GM21423 (cell line): ENCODE data around the gene VWA8.
A peak's percentile ranks its signal among the peaks of the same experiment; 100 is the strongest.
"Not testable (repeated sequence)": the region's sequence is repeated elsewhere in the genome, so short reads cannot be mapped to it uniquely, and the experiment has no call there.

ENCODE experiments used
- ATAC-seq: cut with Tn5 transposase; IDR thresholded peaks from one replicate; pipeline ENCODE4 v1.9.1; 2021; ENCODE audit warnings: mild to moderate bottlenecking, moderate library complexity; ENCODE audit not compliant: unreplicated experiment

The VWA8 gene

DNA sequence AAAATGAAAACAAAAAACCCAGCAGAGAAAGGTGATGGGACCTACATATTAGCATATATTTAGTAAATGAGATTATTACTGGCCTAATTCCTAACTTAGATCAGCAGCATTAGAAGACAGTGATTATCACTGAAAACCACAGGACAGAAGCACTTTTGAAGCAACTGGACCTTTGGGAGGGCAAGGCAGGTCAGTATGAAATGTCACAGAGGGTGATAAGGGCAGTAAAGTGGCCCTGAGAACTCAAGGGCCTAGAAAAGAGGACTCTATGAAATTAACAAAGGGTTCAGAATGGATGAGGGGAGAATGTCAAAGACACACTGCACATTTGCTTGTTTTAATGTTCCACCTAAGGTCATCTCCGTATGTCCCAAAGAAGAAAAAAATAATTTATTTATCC, 148.7 kb downstream of the VWA8 start:
- ATAC-seq: no peak

DNA sequence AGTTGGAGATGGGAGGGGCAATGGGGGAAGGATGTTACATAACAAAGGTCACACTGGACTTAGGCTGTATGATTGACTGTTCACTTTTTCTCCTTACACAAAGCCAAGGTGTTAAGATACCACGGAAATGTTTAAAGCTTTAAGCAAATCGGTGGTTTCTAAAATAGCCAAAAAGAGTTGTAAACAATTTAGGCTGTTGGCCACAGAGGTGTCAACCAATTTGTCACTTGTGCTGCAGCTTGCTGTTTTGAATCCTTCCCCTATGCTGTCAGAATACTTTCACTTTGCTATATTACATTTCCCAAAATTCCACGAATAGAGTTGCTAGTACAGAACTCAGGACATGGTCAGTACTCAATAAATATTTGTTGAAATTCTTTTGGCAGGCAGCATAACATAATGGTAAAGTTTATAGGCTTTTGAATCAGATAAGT, 149.3 kb downstream of the VWA8 start:
- peak; percentile 69 for ATAC-seq

DNA sequence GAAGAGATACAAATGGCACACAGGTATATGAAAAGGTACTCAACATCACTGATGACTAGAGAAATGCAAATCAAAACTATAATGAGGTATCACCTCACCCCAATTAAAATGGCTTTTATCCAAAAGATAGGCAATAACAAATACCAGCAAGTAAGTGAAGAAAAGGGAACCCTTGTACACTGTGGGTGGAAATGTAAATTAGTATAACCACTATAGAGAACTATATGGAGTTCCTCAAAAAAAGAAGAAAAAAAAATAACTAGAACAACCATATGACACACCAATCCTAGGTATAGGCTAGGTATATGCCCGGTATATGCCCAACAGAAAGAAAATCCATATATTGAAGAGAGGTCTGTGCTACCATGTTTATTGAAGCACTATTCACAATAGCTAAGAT, 150.9 kb downstream of the VWA8 start:
- ATAC-seq: no peak

- ATAC-seq: not testable (repeated sequence)
These were observed 157.5 kb downstream of the VWA8 start for GRCh38 chr13:41803445-41803735.

GRCh38 chr13:41802684-41803444, 158.0 kb downstream of the VWA8 start:
- no peak for ATAC-seq

- ATAC-seq: no peak
These were observed 158.7 kb downstream of the VWA8 start for GRCh38 chr13:41802043-41802683.

DNA sequence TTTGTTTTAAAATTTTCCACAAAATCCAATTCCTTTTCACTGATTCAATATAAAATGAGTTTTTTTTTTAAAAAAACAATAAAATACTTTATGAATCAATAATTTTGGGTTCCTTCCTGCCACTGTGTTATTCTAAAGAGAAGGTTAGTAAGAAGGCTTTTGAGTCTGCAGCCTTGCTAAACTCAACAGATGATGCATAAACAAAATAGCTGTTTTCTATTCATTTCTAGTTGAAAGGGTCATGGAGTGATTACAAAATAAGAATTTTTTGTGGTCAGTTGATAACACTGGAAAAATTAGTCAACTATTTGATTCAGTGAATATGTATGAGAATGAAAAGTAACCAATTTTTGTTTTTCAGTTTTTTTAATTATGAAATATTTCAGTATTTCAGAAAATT, 169.9 kb downstream of the VWA8 start:
- ATAC-seq: no peak

DNA sequence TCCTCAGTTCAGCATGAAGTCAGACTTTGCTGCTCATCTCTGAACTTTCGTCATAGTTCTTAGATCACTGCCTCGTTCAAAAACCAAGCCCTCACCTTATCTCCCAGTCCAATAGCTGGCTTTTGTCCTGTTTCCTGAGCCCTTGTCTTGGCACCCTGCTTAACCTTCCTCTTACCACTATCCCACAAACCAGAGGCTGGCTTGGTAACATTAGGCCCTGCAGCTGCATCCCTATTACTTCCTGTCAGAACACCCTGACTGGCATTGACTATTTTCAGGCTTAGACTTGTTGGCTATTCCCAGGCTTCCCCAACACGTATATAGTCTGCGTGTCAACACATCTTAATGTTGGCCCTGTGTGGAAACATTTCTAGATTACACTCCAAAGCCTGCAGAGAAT, 172.4 kb downstream of the VWA8 start:
- ATAC-seq: no peak

- no peak for ATAC-seq
These were observed 175.3 kb downstream of the VWA8 start for GRCh38 chr13:41785402-41786172.

GRCh38 chr13:41782086-41782485, 178.8 kb downstream of the VWA8 start:
- no peak for ATAC-seq

- ATAC-seq: no peak
These were observed 179.9 kb downstream of the VWA8 start for GRCh38 chr13:41780715-41781706.

- ATAC-seq: no peak
These were observed 185.7 kb downstream of the VWA8 start for GRCh38 chr13:41775251-41775650.

DNA sequence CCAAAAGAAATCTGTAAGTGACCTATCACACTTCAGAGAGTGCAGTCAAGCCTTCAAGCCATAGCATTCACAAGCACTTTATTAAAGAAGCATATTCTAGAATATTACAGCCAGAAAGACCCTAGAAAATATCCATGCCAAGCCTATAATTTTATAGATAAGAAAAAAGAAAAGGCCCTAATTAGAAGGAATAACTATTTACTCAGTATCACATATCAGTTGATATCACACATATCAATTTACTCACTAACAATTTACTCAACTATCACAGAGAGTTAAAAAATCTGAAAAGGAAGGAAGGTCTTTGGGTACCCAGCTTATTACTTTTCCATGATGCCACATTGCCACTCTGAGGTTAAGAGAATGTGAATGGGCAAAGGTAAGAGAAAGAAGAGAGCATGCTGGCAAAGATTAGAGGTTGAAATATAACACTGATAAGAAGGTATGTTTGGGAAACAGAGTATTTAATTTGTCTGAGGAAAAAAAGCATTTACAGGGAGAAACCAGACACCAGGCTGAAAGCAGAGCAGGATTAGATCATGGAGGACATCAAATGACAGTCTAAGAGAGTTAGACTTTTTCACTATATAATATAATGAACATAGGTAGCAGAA, 186.2 kb downstream of the VWA8 start:
- no peak for ATAC-seq

DNA sequence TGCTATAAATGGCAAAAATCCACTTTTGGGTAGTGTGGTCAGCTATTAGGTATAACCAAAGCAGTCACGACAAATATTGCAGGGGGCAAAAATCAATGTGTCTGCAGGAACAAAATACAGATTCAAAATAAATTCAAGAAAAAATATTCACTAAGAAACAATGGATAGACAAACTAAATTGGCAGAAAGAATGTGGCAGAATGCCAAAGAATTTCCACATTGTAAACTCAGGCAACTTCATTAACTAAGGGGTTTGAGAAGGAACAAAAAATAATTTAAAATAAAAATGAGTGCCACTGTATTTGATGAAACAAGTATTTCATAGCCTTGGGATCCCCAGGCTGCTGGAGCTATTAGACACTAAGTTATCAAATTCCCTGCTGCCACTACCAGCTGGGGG, 193.1 kb downstream of the VWA8 start:
- no peak for ATAC-seq

- ATAC-seq: no peak
These were observed 194.5 kb downstream of the VWA8 start for GRCh38 chr13:41766439-41766838.

- ATAC-seq: no peak
These were observed 195.1 kb downstream of the VWA8 start for GRCh38 chr13:41765813-41766212.

DNA sequence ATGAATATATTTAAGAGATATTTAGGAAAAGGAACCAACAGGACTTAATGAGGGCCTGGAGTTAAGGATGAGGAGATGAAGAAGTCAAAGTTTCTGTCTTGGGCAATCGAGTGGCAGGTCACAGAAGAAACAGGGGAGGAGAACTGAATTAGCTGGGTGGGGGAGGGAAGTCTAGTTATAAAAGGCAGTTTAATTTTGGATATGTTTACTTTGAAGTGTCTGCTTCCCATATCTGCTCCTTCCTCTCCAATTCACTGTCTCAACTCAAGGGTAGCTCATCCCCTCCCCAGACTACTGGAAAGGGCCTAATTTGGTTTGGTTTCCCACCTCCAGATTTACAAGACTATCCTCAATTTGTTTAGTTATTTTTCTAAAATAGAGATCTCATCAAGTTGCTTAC, 195.9 kb downstream of the VWA8 start:
- no peak for ATAC-seq

- no peak for ATAC-seq
These were observed 196.4 kb downstream of the VWA8 start for GRCh38 chr13:41764558-41764957.

- ATAC-seq: no peak
These were observed 197.1 kb downstream of the VWA8 start for GRCh38 chr13:41763782-41764181.

DNA sequence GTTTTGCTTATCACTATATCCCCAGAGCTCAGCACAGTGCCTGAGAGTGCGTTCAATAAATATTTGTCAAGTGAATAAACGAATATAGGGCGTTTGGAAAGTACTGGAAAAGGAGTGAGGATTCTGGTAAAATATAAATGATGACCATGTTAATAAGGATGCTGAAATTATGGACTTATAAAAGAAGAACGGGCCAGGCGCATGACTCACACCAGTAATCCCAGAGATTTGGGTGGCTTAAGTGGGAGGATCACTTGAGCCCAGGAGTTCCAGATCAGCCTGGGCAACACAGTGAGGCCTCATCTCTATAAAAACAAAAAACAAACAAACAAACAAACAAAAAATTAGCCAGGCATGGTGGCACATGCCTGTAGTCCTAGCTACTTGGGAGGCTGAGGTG, 198.1 kb downstream of the VWA8 start:
- ATAC-seq: no peak
